Mesenchymal stem cell (in vitro differentiated cells and primary cell): ENCODE measurements around the gene TMF1.

Experiments
- DNase-seq: peaks from one replicate; pipeline ENCODE4 v3.0.0-alpha.2; 2013
- H2AFZ ChIP-seq: one replicate; pipeline ENCODE4 v1.6.1; 2013; ENCODE audit warnings: low read depth, mild to moderate bottlenecking, control low read depth, inconsistent platforms, low read length, moderate library complexity
- H2AK5ac ChIP-seq: 2 replicates; pipeline ENCODE4 v1.6.1; 2013; ENCODE audit warnings: low read length, moderate library complexity, mild to moderate bottlenecking, inconsistent platforms; ENCODE audit not compliant: severe bottlenecking
- H2BK120ac ChIP-seq: one replicate; pipeline ENCODE4 v1.6.1; 2013; ENCODE audit warnings: low read depth, mild to moderate bottlenecking, inconsistent platforms, low read length, moderate library complexity
- H2BK12ac ChIP-seq, 2 experiments: one replicate each; pipeline ENCODE4 v1.6.1; 2013; ENCODE audit warnings: inconsistent platforms in 2 of 2, low read length in 2 of 2, mild to moderate bottlenecking in 2 of 2, moderate library complexity in 2 of 2, control low read depth in 1 of 2
- H2BK15ac ChIP-seq: one replicate; pipeline ENCODE4 v1.6.1; 2013; ENCODE audit warnings: mild to moderate bottlenecking, low read depth, inconsistent platforms; ENCODE audit not compliant: poor library complexity, severe bottlenecking
- H2BK5ac ChIP-seq: 2 replicates; pipeline ENCODE4 v1.6.1; 2013; ENCODE audit warnings: low read depth, mild to moderate bottlenecking, low read length, control low read depth, inconsistent platforms; ENCODE audit not compliant: poor library complexity, severe bottlenecking
- H3K14ac ChIP-seq, 2 experiments: one replicate each; pipeline ENCODE4 v1.6.1; 2013; ENCODE audit warnings: inconsistent platforms in 2 of 2, low read length in 2 of 2, control low read depth in 1 of 2, mild to moderate bottlenecking in 1 of 2, moderate library complexity in 1 of 2
- H3K18ac ChIP-seq, 2 experiments: one replicate each; pipeline ENCODE4 v1.6.1; 2013; ENCODE audit warnings: inconsistent platforms in 2 of 2, low read length in 2 of 2, control low read depth in 1 of 2, low read depth in 1 of 2, mild to moderate bottlenecking in 1 of 2
- H3K23ac ChIP-seq, 2 experiments: one replicate each; pipeline ENCODE4 v1.6.1; 2013; ENCODE audit warnings: inconsistent platforms in 2 of 2, low read length in 2 of 2, mild to moderate bottlenecking in 2 of 2, moderate library complexity in 2 of 2, control low read depth in 1 of 2
- H3K27ac ChIP-seq: 2 replicates; pipeline ENCODE4 v1.5.1; 2013; ENCODE audit warnings: mild to moderate bottlenecking, moderate library complexity, low read length, control low read depth, inconsistent platforms; ENCODE audit not compliant: poor library complexity, severe bottlenecking
- H3K27me3 ChIP-seq, 2 experiments: 2 replicates each; pipeline versions ENCODE4 v1.6.1 to v1.7.0; 2013; ENCODE audit warnings: low read length in 2 of 2, mild to moderate bottlenecking in 2 of 2, moderate library complexity in 2 of 2, control low read depth in 1 of 2, inconsistent platforms in 1 of 2; ENCODE audit not compliant: control insufficient read depth in 1 of 2, insufficient read depth in 1 of 2
- H3K36me3 ChIP-seq, 2 experiments: 2 replicates each; pipeline versions ENCODE4 v1.6.1 to v1.7.0; 2013; ENCODE audit warnings: low read length in 2 of 2, control low read depth in 1 of 2, inconsistent platforms in 1 of 2, low read depth in 1 of 2, mild to moderate bottlenecking in 1 of 2; ENCODE audit not compliant: insufficient read depth in 2 of 2, control insufficient read depth in 1 of 2
- H3K4ac ChIP-seq, 2 experiments: one replicate each; pipeline ENCODE4 v1.6.1; 2013; ENCODE audit warnings: inconsistent platforms in 2 of 2, low read length in 2 of 2, mild to moderate bottlenecking in 2 of 2, moderate library complexity in 2 of 2, control low read depth in 1 of 2, low read depth in 1 of 2
- H3K4me1 ChIP-seq: 2 replicates; pipeline ENCODE4 v1.6.1; 2013; ENCODE audit warnings: low read depth, low read length, control low read depth; ENCODE audit not compliant: control insufficient read depth, insufficient read depth
- H3K4me2 ChIP-seq: 2 replicates; pipeline ENCODE4 v1.6.1; 2013; ENCODE audit warnings: low read length, mild to moderate bottlenecking, inconsistent platforms; ENCODE audit not compliant: poor library complexity, severe bottlenecking
- H3K4me3 ChIP-seq, 2 experiments: 2 replicates each; pipeline versions ENCODE4 v1.5.1 to v1.7.0; 2013; ENCODE audit warnings: low read length in 2 of 2, mild to moderate bottlenecking in 2 of 2, control low read depth in 1 of 2, low read depth in 1 of 2; ENCODE audit not compliant: insufficient read depth in 1 of 2
- H3K79me1 ChIP-seq: replicated peaks from 2 replicates; pipeline ENCODE4 v1.6.1; 2013; ENCODE audit warnings: mild to moderate bottlenecking, control low read depth, low read length, inconsistent platforms; ENCODE audit not compliant: poor library complexity, severe bottlenecking
- H3K9ac ChIP-seq: 2 replicates; pipeline ENCODE4 v1.7.0; 2013; ENCODE audit warnings: mild to moderate bottlenecking, low read length, moderate library complexity
- H3K9me3 ChIP-seq: 2 replicates; pipeline ENCODE4 v1.7.0; 2013; ENCODE audit warnings: mild to moderate bottlenecking, low read length; ENCODE audit not compliant: control insufficient read depth
- H4K8ac ChIP-seq: one replicate; pipeline ENCODE4 v1.6.1; 2013; ENCODE audit warnings: inconsistent platforms, mild to moderate bottlenecking, low read length, moderate library complexity
- H4K91ac ChIP-seq: one replicate; pipeline ENCODE4 v1.6.1; 2013; ENCODE audit warnings: mild to moderate bottlenecking, low read length, inconsistent platforms
- WGBS: methylation state at CpG from one replicate; pipeline ENCODE4 v1.1.7; 2013; ENCODE audit warnings: mixed read lengths; 5-methylcytosine and 5-hydroxymethylcytosine counted together

Gene TMF1

DNA sequence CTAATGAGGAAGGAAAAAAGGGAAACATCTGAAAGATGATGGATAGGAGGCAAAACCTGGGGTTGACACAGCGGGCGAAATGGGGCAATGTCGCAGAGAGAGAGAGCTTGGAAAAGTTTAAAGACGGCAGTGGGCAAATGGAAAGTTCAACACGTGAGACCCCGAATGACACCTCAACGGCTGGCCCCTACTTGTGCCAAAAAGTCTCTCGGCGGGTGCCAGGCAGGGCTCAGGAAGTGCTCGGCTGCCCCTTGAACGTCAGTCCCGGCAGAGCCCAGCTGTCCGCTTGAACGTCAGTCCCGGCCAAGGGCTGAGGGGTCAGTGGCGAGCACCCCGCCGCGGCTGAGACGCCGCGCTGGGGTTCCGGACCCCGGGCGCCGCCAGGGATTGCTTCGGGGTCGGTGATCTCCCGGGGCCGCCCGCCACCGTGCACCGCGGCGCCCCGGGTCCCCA lies 39.3 kb downstream of the TMF1 start:
- Histone ChIP-seq H3K79me1 (peaks cover 10% of the 10 kb centered on the region), H2BK120ac (peak overlapping the region; percentile 95), H3K27me3 (no peaks in the 10 kb centered on the region), H2AFZ (peak overlapping the region; percentile 99), H2BK5ac (peak overlapping the region; percentile 99), H3K27ac (peak overlapping the region; percentile 78), H3K9ac (peak overlapping the region; percentile 94), H3K4me1 (peaks cover 14% of the 10 kb centered on the region), H3K4me3 (peak overlapping the region; percentile 82), H2BK15ac (peak overlapping the region; percentile 100), H3K36me3 (peaks cover 0 to 52% of the 10 kb centered on the region in 2 experiments), H3K14ac (no peak overlapping the region), H3K4me2 (peak overlapping the region; percentile 97), H3K4ac (peak overlapping the region in 1 of 2 experiments; percentile 46), H3K23ac (no peak overlapping the region), H3K9me3 (no peaks in the 10 kb centered on the region), H4K8ac (peak overlapping the region; percentile 48), H4K91ac (peak overlapping the region; percentile 9), H2BK12ac (no peak overlapping the region), H2AK5ac (peak overlapping the region; percentile 78), H3K18ac (peak overlapping the region; percentile 39 to 46)
- 11% methylated on average over 32 of the region's 36 CpGs for WGBS
- DNase-seq, result peak; percentile 65

DNA sequence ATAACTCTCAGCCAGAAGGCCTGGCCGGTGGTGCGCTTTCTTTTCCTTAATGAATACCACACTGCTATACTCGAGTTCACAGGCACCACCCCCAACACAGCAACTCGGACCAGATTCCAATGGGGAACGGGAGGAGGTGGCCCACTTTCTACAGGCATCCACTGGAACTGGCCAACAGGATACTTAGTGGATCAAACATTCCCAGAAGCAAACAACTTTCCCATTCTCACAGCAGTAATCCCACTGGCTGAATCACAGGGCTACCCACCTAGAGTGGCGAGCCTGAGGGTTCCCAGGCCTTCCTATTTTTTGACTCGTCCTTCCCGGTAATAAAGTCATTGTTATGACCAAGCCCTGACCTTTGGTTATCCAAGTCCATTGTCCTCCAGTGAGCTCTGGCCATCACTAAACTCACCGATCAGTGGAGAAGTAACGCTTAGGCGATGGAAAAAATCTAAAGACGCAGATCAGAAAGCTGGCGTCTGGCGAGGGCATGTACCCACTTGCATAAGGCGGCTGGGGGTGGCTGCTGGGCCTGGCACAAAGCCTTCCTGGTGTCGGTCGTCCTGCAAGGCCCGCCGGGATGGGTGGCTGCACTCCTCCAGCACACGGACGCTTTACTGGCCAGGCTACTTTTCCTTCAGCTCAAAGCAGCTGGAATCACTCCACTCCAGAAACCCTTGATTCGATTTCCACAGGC lies 39.9 kb downstream of the TMF1 start:
- Histone ChIP-seq H2AK5ac (peak overlapping the region; percentile 78), H3K27me3 (no peaks in the 10 kb centered on the region), H2BK15ac (peak overlapping the region; percentile 36), H2BK12ac (no peak overlapping the region), H3K9ac (peak overlapping the region; percentile 94), H3K18ac (peak overlapping the region; percentile 25 to 39), H3K4me2 (peak overlapping the region; percentile 97), H4K91ac (peak overlapping the region; percentile 9), H3K27ac (peak overlapping the region; percentile 78), H4K8ac (peak overlapping the region; percentile 47), H3K4me1 (peaks cover 14% of the 10 kb centered on the region), H2AFZ (peak overlapping the region; percentile 20), H3K23ac (no peak overlapping the region), H3K9me3 (no peaks in the 10 kb centered on the region), H3K4me3 (peak overlapping the region; percentile 82), H2BK5ac (no peak overlapping the region), H3K36me3 (peaks cover 2 to 51% of the 10 kb centered on the region in 2 experiments), H3K14ac (no peak overlapping the region), H3K79me1 (peaks cover 10% of the 10 kb centered on the region), H3K4ac (peak overlapping the region in 1 of 2 experiments; percentile 5), H2BK120ac (no peak overlapping the region)
- WGBS, result 72% methylated on average over 18 of the region's 22 CpGs
- DNase-seq, result peak; percentile 17

DNA sequence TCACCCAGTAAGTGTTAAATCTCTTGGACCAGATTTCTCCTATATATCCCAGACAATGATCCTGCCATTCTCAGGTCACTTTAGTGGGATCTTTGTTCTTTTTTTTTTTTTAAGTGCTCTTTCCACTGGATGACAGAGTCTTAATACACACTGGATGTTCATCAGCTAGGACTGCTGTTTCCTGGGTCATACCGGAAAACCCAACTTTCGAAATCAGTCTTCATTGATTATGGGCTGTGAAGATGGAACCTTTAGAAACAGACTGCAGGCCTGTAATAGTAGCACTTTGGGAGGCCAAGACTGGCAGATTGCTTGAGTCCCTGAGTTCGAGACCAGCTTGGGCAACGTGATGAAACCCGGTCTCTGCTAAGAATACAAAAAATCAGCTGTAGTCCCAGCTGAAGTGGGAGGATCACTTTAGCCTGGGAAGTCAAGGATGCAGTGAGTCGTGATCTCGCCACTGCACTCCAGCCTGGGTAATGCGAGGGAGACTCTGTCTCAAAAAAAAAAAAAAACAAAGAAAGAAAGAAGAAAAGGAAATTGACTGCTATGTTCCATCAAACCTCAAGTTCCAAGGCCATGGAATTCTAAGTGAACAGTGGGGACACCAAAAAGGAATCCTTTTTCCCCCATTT lies 40.9 kb downstream of the TMF1 start:
- Histone ChIP-seq H3K4me1 (peaks cover 12% of the 10 kb centered on the region), H4K8ac (no peak overlapping the region), H2BK15ac (no peak overlapping the region), H2BK12ac (no peak overlapping the region), H3K23ac (no peak overlapping the region), H3K4me2 (no peak overlapping the region), H2BK120ac (no peak overlapping the region), H3K14ac (no peak overlapping the region), H3K79me1 (peaks cover 17% of the 10 kb centered on the region), H3K4me3 (peak overlapping the region in 1 of 2 experiments; percentile 82), H3K36me3 (peaks cover 4 to 51% of the 10 kb centered on the region in 2 experiments), H3K18ac (no peak overlapping the region), H3K4ac (no peak overlapping the region), H4K91ac (no peak overlapping the region), H3K9ac (peak overlapping the region; percentile 94), H2AK5ac (peak overlapping the region; percentile 70), H2AFZ (no peak overlapping the region), H3K9me3 (no peaks in the 10 kb centered on the region), H3K27ac (peak overlapping the region; percentile 29), H3K27me3 (no peaks in the 10 kb centered on the region), H2BK5ac (no peak overlapping the region)
- peak; percentile 55 for DNase-seq
- 93% methylated on average over 7 of the region's 8 CpGs for WGBS
